ENCODE results near the gene SMAD3. TPM values are rescaled to one million over a fixed set of nuclear protein-coding genes. Genes with fewer than 3 reads are reported as not detected.

The SMAD3 gene
- total RNA-seq, 6 experiments from 2014 or later: 9.2 to 34.0 (median 14.4) TPM

DNA sequence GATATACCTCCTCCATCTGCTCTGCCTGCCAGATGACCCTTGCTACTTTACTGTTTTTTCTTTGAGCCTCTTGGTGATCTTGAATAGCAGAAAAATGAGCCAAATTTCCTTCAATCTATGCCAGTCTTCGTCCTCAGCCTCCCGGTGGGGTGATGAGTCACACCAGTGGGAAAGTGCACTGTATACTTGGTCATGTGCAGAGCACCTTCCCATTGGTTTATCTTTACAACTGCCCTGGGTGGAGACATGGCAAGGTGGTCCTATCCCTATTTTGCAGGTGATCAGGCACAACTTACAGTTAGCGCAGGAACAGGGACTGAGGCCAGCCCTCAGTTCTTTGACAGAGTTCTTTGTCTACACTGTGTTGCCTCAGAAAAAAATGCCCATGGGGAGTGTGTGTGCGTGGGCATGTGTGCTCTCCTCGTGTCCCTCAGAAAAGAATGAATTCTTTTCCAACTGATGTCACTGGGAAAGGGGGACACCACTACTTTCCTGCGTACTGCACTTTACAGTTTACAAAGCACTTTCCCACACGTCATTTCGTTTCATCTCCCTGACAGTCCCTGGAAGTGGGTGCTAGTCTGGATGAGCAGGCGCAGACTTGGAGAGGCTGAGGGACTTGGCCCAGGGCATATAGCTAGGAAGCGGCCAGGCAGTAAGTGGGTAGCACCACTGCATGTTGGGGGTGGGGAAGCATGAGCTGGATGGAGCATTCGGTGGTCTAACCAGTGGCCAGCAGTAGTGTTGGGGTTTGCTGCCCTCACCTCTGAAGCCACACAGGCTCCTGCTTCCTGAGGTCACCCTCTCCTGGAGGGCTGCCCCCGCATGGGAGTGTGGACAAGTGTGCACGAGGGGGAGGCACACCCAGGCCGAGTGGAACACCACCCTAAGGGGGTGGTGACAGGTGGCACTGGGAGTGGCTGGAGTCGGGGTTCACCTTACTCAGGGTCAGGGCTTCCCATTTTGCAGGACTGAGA lies 24.1 kb downstream of the SMAD3 start:
- DNase-seq (no peak), ATAC-seq (no peak)
- H3K27ac ChIP-seq: no peak overlapping the region

DNA sequence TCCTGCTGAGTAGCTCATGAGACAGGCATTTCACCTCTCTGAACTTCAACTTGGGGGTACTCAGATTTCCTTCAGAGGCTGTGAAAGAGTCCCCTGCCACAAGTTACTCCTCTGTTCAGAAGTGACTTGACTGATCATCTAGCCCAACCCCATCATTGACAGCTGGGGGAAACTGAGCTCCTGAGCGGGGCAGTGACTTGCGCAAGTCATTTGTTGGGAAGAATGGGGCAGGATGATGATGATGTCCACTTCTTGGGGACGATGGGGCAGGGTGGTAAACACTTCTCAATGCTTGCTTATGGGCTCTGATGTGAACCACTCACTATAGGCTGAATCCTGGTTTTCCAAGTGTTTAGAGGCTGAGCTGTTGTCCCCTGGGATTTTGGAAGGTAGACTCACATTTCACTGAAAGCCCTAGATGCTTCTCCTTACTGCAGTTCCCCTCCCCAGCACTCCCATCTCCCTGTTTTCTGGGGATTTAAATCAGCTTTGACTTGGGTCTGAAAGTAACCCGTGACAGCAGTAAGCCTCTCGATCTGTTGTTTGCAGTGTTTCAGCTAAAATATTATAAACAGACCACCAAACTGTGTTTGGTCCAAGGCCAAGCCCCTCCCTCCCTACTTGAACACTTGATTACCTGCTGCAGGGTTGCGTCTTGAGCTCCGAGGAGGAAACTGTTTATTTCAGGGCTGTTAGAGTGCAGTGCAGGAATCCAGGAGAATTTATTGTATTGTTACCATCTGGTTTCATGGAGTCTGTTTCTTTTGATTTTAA lies 25.1 kb downstream of the SMAD3 start:
- no peak for TF ChIP-seq POLR2A (IDR thresholded peaks at IDR 0.05)
- TF ChIP-seq, protein P1, sequence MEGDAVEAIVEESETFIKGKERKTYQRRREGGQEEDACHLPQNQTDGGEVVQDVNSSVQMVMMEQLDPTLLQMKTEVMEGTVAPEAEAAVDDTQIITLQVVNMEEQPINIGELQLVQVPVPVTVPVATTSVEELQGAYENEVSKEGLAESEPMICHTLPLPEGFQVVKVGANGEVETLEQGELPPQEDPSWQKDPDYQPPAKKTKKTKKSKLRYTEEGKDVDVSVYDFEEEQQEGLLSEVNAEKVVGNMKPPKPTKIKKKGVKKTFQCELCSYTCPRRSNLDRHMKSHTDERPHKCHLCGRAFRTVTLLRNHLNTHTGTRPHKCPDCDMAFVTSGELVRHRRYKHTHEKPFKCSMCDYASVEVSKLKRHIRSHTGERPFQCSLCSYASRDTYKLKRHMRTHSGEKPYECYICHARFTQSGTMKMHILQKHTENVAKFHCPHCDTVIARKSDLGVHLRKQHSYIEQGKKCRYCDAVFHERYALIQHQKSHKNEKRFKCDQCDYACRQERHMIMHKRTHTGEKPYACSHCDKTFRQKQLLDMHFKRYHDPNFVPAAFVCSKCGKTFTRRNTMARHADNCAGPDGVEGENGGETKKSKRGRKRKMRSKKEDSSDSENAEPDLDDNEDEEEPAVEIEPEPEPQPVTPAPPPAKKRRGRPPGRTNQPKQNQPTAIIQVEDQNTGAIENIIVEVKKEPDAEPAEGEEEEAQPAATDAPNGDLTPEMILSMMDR (IDR thresholded peaks at IDR 0.05): no peak
- no peak overlapping the region for H3K27ac ChIP-seq
- intact Hi-C loops (cut with DNase I): no loop called here
- DNase-seq (no peak), ATAC-seq (no peak)
- H3K4me3 ChIP-seq: no peak overlapping the region
- no peaks in the 10 kb centered on the region for H3K9me3 ChIP-seq
- H3K4me1 ChIP-seq: peaks cover 0 to 8% (median 3%) of the 10 kb centered on the region in 4 donors
- no peaks in the 10 kb centered on the region for H3K27me3 ChIP-seq
- peaks cover 0 to 5% (median 0%) of the 10 kb centered on the region in 4 donors for H3K36me3 ChIP-seq
- 45% methylated on average over 4 of the region's 7 CpGs for WGBS (ENCODE audit: insufficient coverage, low coverage, low lambda C conversion rate, missing lambda C conversion rate)

More for the DNA sequence above, 24.1 kb downstream of the SMAD3 start:
- Histone ChIP-seq H3K27me3 (no peaks in the 10 kb centered on the region), H3K4me3 (no peak overlapping the region), H3K36me3 (peaks cover 0 to 3% (median 0%) of the 10 kb centered on the region in 4 donors), H3K4me1 (peaks cover 0 to 14% (median 4%) of the 10 kb centered on the region in 4 donors), H3K9me3 (no peaks in the 10 kb centered on the region)
- 71% methylated on average over 9 of the region's 15 CpGs for WGBS (ENCODE audit: insufficient coverage, low coverage, low lambda C conversion rate, missing lambda C conversion rate)
- no peak for TF ChIP-seq POLR2A (IDR thresholded peaks at IDR 0.05)
- TF ChIP-seq, protein P1 (IDR thresholded peaks at IDR 0.05): no peak
- intact Hi-C loops (cut with DNase I): no loop called here

DNA sequence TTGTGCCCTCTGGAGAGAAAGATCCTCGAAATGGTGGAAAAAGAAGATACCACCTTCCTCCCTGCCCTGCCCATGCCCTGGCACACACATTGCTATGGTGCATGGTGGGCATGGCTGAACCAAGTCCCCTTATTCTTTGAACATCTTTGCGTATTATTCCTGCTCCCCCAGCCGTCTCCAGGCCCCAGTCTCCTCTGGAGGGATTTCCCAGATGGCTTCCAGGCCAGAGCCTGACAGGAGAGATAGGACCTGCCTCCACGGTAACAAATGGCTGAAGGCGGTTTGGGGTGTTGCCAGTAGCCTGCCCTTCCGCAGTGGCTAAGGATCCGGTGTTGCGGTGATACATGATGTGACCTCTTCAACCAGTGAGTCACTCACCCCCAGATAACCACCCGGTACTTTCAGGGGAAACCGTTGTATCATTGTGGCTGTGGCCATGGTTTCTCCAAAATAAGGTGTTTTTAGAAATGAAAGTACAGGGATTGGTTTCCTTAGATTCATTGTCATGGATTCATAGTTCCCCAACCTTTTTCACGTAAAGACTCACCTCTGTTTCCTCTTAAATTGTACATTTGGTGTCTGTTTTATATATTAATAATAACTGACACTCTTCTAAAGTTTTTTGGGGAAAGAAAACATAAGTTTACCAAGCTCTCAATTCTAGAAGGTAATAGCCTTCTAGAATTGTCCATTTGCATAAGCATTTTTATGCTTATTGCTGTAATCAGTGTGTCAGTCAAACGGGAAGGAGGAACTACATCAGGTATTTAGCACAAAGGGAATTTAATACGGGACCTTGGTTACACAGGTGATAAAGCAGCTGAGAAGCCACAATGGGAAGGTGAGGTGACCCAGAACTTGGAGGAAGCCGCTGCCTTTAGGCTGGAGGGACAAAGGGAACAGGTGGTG lies 25.9 kb downstream of the SMAD3 start:
- no peak overlapping the region for H3K4me3 ChIP-seq
- no peaks in the 10 kb centered on the region for H3K27me3 ChIP-seq
- H3K4me1 ChIP-seq: peaks cover 0 to 5% (median 2%) of the 10 kb centered on the region in 4 donors
- WGBS (ENCODE audit: insufficient coverage, low coverage, low lambda C conversion rate, missing lambda C conversion rate): 27% methylated on average over 12 of the region's 14 CpGs
- ATAC-seq (peak; percentile 73 to 82 (median 78)), DNase-seq (peak in 1 of 3 donors; percentile 70)
- no peaks in the 10 kb centered on the region for H3K9me3 ChIP-seq
- peaks cover 0 to 5% (median 0%) of the 10 kb centered on the region in 4 donors for H3K36me3 ChIP-seq
- H3K27ac ChIP-seq: no peak overlapping the region
- TF ChIP-seq POLR2A (IDR thresholded peaks at IDR 0.05): no peak
- TF ChIP-seq, protein P1 (IDR thresholded peaks at IDR 0.05): no peak
- intact Hi-C loops (cut with DNase I): no loop called here
